SU-DHL-6 (cell line): ENCODE measurements around the gene DENND2A.
"Not testable (repeated sequence)": the region's sequence is repeated elsewhere in the genome, so short reads cannot be mapped to it uniquely, and the experiment has no call there.

Source experiments
- H2AFZ ChIP-seq: fragments of 200-600 bp; sonication (generic); 2 replicates; pipeline ENCODE4 v1.6.1; 2014; ENCODE audit warnings: low read depth, mild to moderate bottlenecking, moderate library complexity, mixed read lengths, antibody characterized with exemption, low read length; ENCODE audit not compliant: severe bottlenecking
- H3F3A ChIP-seq: fragments of 200-600 bp; shearing (Covaris generic); 2 replicates; pipeline ENCODE4 v1.6.0; 2016; ENCODE audit warnings: antibody characterized with exemption, mild to moderate bottlenecking; ENCODE audit not compliant: insufficient read depth
- H3K27ac ChIP-seq: fragments of 200-600 bp; sonication (generic); 2 replicates; pipeline ENCODE4 v1.5.1; 2016; ENCODE audit warnings: low read depth, mild to moderate bottlenecking, low read length, moderate library complexity, mixed read lengths
- H3K27me3 ChIP-seq: fragments of 200-600 bp; sonication (generic), shearing (Covaris generic); 2 replicates; pipeline ENCODE4 v1.6.0; 2014; ENCODE audit warnings: mild to moderate bottlenecking, low read length
- H3K36me3 ChIP-seq: fragments of 200-600 bp; sonication (generic); 2 replicates; pipeline ENCODE4 v1.6.1; 2014; ENCODE audit warnings: mild to moderate bottlenecking, low read length, mixed read lengths
- H3K4me2 ChIP-seq: fragments of 300-600, 200-600 bp; shearing (Covaris generic), sonication (generic); 2 replicates; pipeline ENCODE4 v1.6.0; 2014; ENCODE audit warnings: low read length, low read depth, mild to moderate bottlenecking; ENCODE audit not compliant: poor library complexity, severe bottlenecking
- H3K4me3 ChIP-seq: fragments of 200-600 bp; sonication (generic); 2 replicates; pipeline ENCODE4 v1.5.1; 2014; ENCODE audit warnings: antibody characterized with exemption, low read length, mild to moderate bottlenecking, mixed read lengths; ENCODE audit not compliant: insufficient read depth, poor library complexity, severe bottlenecking
- H3K79me2 ChIP-seq: fragments of 200-600 bp; sonication (generic); 2 replicates; pipeline ENCODE4 v1.6.1; 2014; ENCODE audit warnings: mild to moderate bottlenecking, low read length, moderate library complexity; ENCODE audit not compliant: insufficient read depth
- H3K9ac ChIP-seq: fragments of 200-600 bp; sonication (generic); 2 replicates; pipeline ENCODE4 v1.7.0; 2014; ENCODE audit warnings: mild to moderate bottlenecking, low read length
- H3K9me2 ChIP-seq: fragments of 200-600 bp; sonication (generic); replicated peaks from 2 replicates; pipeline ENCODE4 v1.6.1; 2014; ENCODE audit warnings: low read length; ENCODE audit not compliant: insufficient read depth
- H3K9me3 ChIP-seq: fragments of 200-600 bp; sonication (generic); 2 replicates; pipeline ENCODE4 v1.6.1; 2014; ENCODE audit warnings: low read length, mixed read lengths; ENCODE audit not compliant: insufficient read depth
- H4K20me1 ChIP-seq: fragments of 200-600 bp; sonication (generic); 2 replicates; pipeline ENCODE4 v1.6.1; 2014; ENCODE audit warnings: low read depth, mild to moderate bottlenecking, antibody characterized with exemption, low read length, moderate library complexity, mixed read lengths
- EZH2phosphoT487 ChIP-seq: fragments of 200-600 bp; sonication (generic), shearing (Covaris generic); conservative IDR thresholded peaks from 2 replicates; pipeline ENCODE4 v1.6.1; 2018; ENCODE audit warnings: mild to moderate bottlenecking, antibody characterized with exemption, low read length, moderate library complexity, mixed read lengths
- TF ChIP-seq, protein P1 (sequence below): fragments of 200-600 bp; sonication (generic); IDR thresholded peaks from one replicate; pipeline ENCODE4 v1.5.1; 2017; ENCODE audit warnings: antibody characterized with exemption, mild to moderate bottlenecking, low read length, moderate library complexity; ENCODE audit not compliant: insufficient read depth, poor library complexity, severe bottlenecking

The DENND2A gene

DNA sequence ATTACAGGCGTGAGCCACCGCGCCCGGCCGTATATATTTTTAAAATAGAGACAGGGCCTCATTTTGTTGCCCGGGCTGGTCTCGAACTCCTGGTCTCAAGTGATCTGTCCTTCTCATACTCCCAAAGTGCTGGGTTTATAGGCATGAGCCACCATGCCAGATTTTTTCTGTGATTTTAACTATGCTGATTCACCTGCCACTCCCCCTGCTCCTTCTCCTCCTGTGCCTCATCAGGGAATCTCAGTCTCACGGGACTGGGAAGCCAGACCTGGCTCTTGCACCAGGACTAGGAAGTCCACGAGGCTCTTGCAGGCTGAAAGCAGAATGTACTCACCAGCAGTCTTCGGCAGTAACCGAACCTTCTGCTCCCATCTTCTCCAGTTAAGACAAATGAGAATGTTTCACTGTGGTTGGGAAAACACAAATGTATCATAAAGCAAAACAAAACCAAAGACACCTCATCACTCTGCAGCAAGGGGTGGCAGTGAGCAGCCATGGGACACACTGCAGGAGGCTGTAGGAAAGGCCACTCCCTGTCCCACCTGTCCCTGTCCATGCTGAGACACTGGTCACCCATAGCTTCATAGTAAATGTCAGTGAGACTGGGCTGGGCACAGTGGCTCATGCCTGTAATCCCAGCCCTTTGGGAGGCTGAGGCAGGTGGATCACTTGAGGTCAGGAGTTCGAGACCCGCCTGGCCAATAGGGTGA is 82.6 kb downstream of the DENND2A start:
- no peak for TF ChIP-seq EZH2phosphoT487
- TF ChIP-seq, protein P1, sequence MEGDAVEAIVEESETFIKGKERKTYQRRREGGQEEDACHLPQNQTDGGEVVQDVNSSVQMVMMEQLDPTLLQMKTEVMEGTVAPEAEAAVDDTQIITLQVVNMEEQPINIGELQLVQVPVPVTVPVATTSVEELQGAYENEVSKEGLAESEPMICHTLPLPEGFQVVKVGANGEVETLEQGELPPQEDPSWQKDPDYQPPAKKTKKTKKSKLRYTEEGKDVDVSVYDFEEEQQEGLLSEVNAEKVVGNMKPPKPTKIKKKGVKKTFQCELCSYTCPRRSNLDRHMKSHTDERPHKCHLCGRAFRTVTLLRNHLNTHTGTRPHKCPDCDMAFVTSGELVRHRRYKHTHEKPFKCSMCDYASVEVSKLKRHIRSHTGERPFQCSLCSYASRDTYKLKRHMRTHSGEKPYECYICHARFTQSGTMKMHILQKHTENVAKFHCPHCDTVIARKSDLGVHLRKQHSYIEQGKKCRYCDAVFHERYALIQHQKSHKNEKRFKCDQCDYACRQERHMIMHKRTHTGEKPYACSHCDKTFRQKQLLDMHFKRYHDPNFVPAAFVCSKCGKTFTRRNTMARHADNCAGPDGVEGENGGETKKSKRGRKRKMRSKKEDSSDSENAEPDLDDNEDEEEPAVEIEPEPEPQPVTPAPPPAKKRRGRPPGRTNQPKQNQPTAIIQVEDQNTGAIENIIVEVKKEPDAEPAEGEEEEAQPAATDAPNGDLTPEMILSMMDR: no peak
- Histone ChIP-seq H3K36me3 (no peaks in the 10 kb centered on the region), H3K9ac (no peak overlapping the region), H2AFZ (no peak overlapping the region), H3K4me2 (no peak overlapping the region), H3K4me3 (no peak overlapping the region), H3K79me2 (no peaks in the 10 kb centered on the region), H3K9me3 (no peaks in the 10 kb centered on the region), H4K20me1 (no peaks in the 10 kb centered on the region), H3F3A (no peaks in the 10 kb centered on the region), H3K9me2 (no peaks in the 10 kb centered on the region), H3K27me3 (no peaks in the 10 kb centered on the region), H3K27ac (no peak overlapping the region)

DNA sequence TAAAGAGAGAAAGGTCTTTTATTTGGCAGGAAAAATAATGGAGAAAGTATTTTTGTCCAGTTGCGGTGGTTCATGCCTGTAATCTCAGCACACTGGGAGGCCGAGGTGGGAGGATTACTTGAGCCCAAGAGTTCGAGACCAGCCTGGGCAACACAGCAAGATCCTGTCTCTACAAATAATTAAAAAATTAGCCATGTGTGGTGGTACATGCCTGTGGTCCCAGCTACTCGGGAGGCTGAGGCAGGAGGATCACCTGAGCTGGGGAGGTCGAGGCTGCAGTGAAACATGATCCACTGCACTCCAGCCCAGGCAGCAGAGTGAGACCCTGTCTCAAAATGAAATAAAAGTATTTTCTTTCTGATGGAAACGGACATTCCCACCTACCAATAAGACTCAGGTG is 83.5 kb downstream of the DENND2A start:
- no peak overlapping the region for H2AFZ ChIP-seq
- H4K20me1 ChIP-seq: no peaks in the 10 kb centered on the region
- H3K36me3 ChIP-seq: no peaks in the 10 kb centered on the region
- no peaks in the 10 kb centered on the region for H3K9me3 ChIP-seq
- no peak overlapping the region for H3K27ac ChIP-seq
- no peaks in the 10 kb centered on the region for H3K27me3 ChIP-seq
- no peak overlapping the region for H3K4me3 ChIP-seq
- H3K79me2 ChIP-seq: no peaks in the 10 kb centered on the region
- H3K9me2 ChIP-seq: no peaks in the 10 kb centered on the region
- H3F3A ChIP-seq: no peaks in the 10 kb centered on the region
- H3K9ac ChIP-seq: no peak overlapping the region
- no peak overlapping the region for H3K4me2 ChIP-seq
- TF ChIP-seq, protein P1: no peak
- TF ChIP-seq EZH2phosphoT487: no peak

DNA sequence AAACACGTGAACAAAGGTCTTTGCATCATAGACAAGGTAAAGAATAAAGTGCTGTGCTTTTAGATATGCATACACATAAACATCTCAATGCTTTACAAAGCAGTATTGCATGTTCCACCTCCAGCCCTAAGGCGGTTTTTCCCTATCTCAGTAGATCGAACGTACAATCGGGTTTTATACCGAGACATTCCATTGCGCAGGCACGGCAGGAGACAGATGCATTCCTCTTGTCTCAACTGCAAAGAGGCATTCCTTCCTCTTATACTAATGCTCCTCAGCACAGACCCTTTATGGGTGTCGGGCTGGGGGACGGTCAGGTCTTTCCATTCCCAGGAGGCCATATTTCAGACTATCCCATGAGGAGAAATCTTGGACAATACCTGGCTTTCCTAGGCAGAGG is 87.4 kb downstream of the DENND2A start:
- not testable (repeated sequence) for H2AFZ ChIP-seq, H3K27me3 ChIP-seq, H3K9ac ChIP-seq, H3K9me2 ChIP-seq, H3F3A ChIP-seq, H3K4me3 ChIP-seq, H3K27ac ChIP-seq, H3K36me3 ChIP-seq, H3K4me2 ChIP-seq, H3K79me2 ChIP-seq, H4K20me1 ChIP-seq, H3K9me3 ChIP-seq

DNA sequence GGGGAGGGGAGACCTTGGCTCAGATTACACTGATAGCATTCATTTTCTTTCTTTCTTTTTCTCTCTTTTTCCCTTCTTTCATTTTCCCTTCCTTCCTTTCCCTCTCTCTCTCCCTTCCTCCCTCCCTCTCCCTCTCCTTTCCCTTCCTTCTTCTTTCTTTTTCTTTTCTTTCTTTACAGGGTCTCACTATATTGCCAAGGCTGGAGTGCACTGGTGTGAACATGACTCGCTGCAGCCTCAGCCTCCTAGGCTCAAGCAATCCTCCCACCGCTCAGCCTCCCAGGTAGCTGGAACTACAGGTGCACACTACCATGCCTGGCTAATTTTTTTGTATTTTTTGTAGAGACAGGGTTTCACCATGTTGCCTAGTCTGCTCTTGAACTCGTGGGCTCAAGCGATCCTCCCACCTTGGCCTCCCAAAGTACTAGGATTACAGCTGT is 88.4 kb downstream of the DENND2A start:
- no peaks in the 10 kb centered on the region for H3K9me3 ChIP-seq
- H3K27me3 ChIP-seq: no peaks in the 10 kb centered on the region
- no peak overlapping the region for H3K4me3 ChIP-seq
- no peak overlapping the region for H3K4me2 ChIP-seq
- H3K79me2 ChIP-seq: no peaks in the 10 kb centered on the region
- no peak overlapping the region for H2AFZ ChIP-seq
- no peaks in the 10 kb centered on the region for H4K20me1 ChIP-seq
- no peak overlapping the region for H3K9ac ChIP-seq
- H3K27ac ChIP-seq: no peak overlapping the region
- no peaks in the 10 kb centered on the region for H3K36me3 ChIP-seq
- H3F3A ChIP-seq: no peaks in the 10 kb centered on the region
- H3K9me2 ChIP-seq: no peaks in the 10 kb centered on the region
- TF ChIP-seq, protein P1: no peak
- TF ChIP-seq EZH2phosphoT487: no peak
